Hepatocyte (in vitro differentiated cells): ENCODE data around the gene AGAP1.

ENCODE experiments used
- CTCF ChIP-seq: fragments of 200-600 bp; sonication (generic); IDR thresholded peaks from 2 replicates; pipeline ENCODE4 v1.5.1; 2016; ENCODE audit warnings: antibody characterized with exemption, mild to moderate bottlenecking; ENCODE audit not compliant: poor library complexity
- EZH2 ChIP-seq: fragments of 200-600 bp; sonication (generic); IDR thresholded peaks from 2 replicates; pipeline ENCODE4 v1.6.1; 2016; ENCODE audit warnings: antibody characterized with exemption, mild to moderate bottlenecking, borderline replicate concordance

- TF ChIP-seq CTCF (no peak), EZH2 (no peak)
Measured at GRCh38 chr2:235727174-235727573, 233.3 kb downstream of the AGAP1 start.
